CD14-positive monocyte (primary cell): Measurements from ENCODE around the gene TCEAL7. TPM values are rescaled to one million over a fixed set of nuclear protein-coding genes. Genes with fewer than 3 reads are reported as not detected.

ENCODE experiments used
- DNase-seq, 3 donors: peaks; one replicate each; pipeline ENCODE4 v3.0.0-alpha.2; 2011 to 2022
- H2AFZ ChIP-seq: 2 replicates; pipeline ENCODE4 v1.6.0; 2012; ENCODE audit warnings: mild to moderate bottlenecking, low read depth, low read length, inconsistent platforms; ENCODE audit not compliant: insufficient read depth, poor library complexity, severe bottlenecking
- H3K27ac ChIP-seq, 2 donors: 1 replicate in 1 of 2; 2 replicates in 1 of 2; pipeline ENCODE4 v1.5.1; 2012 to 2013; ENCODE audit warnings: low read length in 2 of 2, control low read depth in 1 of 2, inconsistent platforms in 1 of 2, low read depth in 1 of 2, mild to moderate bottlenecking in 1 of 2
- H3K27me3 ChIP-seq, 2 donors: one replicate each; pipeline versions ENCODE4 v1.6.0 to v1.6.1; 2011 to 2013; ENCODE audit warnings: low read length in 2 of 2; ENCODE audit not compliant: control insufficient read depth in 2 of 2, insufficient read depth in 2 of 2
- H3K36me3 ChIP-seq, 2 donors: replicated peaks in 1 of 2; 1 replicate in 1 of 2; 2 replicates in 1 of 2; pipeline versions ENCODE4 v1.5.1 to v1.6.1; 2012 to 2013; ENCODE audit warnings: low read length in 2 of 2, control low read depth in 1 of 2, inconsistent platforms in 1 of 2, mild to moderate bottlenecking in 1 of 2; ENCODE audit not compliant: insufficient read depth in 2 of 2, control insufficient read depth in 1 of 2
- H3K4me1 ChIP-seq, 2 donors: 1 replicate in 1 of 2; 2 replicates in 1 of 2; pipeline versions ENCODE4 v1.5.1 to v1.6.1; 2012 to 2013; ENCODE audit warnings: low read length in 2 of 2, control low read depth in 1 of 2, inconsistent platforms in 1 of 2, mild to moderate bottlenecking in 1 of 2, moderate library complexity in 1 of 2; ENCODE audit not compliant: insufficient read depth in 2 of 2, control insufficient read depth in 1 of 2
- H3K4me2 ChIP-seq: replicated peaks from 2 replicates; pipeline ENCODE3; 2012; ENCODE audit warnings: low read length, moderate library complexity, mild to moderate bottlenecking; ENCODE audit not compliant: poor library complexity, severe bottlenecking; ENCODE audit errors: extremely low read depth
- H3K4me3 ChIP-seq, 3 experiments: fragments of 200-600 bp in 1 of 3; sonication (generic) in 1 of 3; replicated peaks in 1 of 3; 1 replicate in 2 of 3; 2 replicates in 1 of 3; pipeline ENCODE4 v1.5.1; 2011 to 2013; ENCODE audit warnings: low read length in 3 of 3, mild to moderate bottlenecking in 3 of 3, control low read depth in 2 of 3, low read depth in 2 of 3, inconsistent platforms in 1 of 3, moderate library complexity in 1 of 3
- H3K79me2 ChIP-seq: 2 replicates; pipeline ENCODE4 v1.6.0; 2012; ENCODE audit warnings: mild to moderate bottlenecking, control low read depth, inconsistent platforms, low read length, moderate library complexity; ENCODE audit not compliant: insufficient read depth
- H3K9ac ChIP-seq: 2 replicates; pipeline ENCODE4 v1.6.0; 2017; ENCODE audit warnings: low read length, mild to moderate bottlenecking; ENCODE audit not compliant: insufficient read depth, poor library complexity, severe bottlenecking
- H3K9me3 ChIP-seq, 2 donors: replicated peaks in 1 of 2; 1 replicate in 1 of 2; 2 replicates in 1 of 2; pipeline versions ENCODE4 v1.5.1 to v1.6.1; 2012 to 2013; ENCODE audit warnings: low read length in 2 of 2, control low read depth in 1 of 2; ENCODE audit not compliant: control insufficient read depth in 1 of 2, insufficient read depth in 1 of 2
- H4K20me1 ChIP-seq: 2 replicates; pipeline ENCODE4 v1.6.0; 2012; ENCODE audit warnings: mild to moderate bottlenecking, low read length, control low read depth, moderate library complexity; ENCODE audit not compliant: insufficient read depth
- H3K27ac Mint-ChIP-seq, 7 donors: one replicate each; pipeline ENCODE4 v1.8.0; 2020; ENCODE audit warnings: mild to moderate bottlenecking in 7 of 7, mixed read lengths in 7 of 7, moderate library complexity in 6 of 7, inconsistent platforms in 2 of 7
- H3K27me3 Mint-ChIP-seq, 3 donors: one replicate each; pipeline ENCODE4 v1.8.0; 2021 to 2022; ENCODE audit warnings: low read depth in 3 of 3, mild to moderate bottlenecking in 3 of 3, mixed read lengths in 3 of 3, moderate library complexity in 3 of 3, inconsistent platforms in 1 of 3
- H3K36me3 Mint-ChIP-seq, 2 donors: one replicate each; pipeline ENCODE4 v1.8.0; 2020; ENCODE audit warnings: mixed read lengths in 2 of 2, inconsistent platforms in 1 of 2, mild to moderate bottlenecking in 1 of 2
- H3K4me1 Mint-ChIP-seq: one replicate; pipeline ENCODE4 v1.8.0; 2020; ENCODE audit warnings: mild to moderate bottlenecking, mixed read lengths
- H3K4me3 Mint-ChIP-seq, 2 donors: one replicate each; pipeline ENCODE4 v1.8.0; 2020; ENCODE audit warnings: mild to moderate bottlenecking in 2 of 2, mixed read lengths in 2 of 2, moderate library complexity in 1 of 2
- H3K9me3 Mint-ChIP-seq, 7 donors: one replicate each; pipeline ENCODE4 v1.8.0; 2020 to 2022; ENCODE audit warnings: mixed read lengths in 7 of 7, mild to moderate bottlenecking in 6 of 7, moderate library complexity in 6 of 7, inconsistent platforms in 2 of 7
- CTCF ChIP-seq: fragments of 200-600 bp; IDR thresholded peaks from one replicate; pipeline ENCODE4 v1.8.0; 2022; ENCODE audit warnings: antibody characterized with exemption, mild to moderate bottlenecking
- WGBS: methylation state at CpG from one replicate; pipeline ENCODE4 v1.1.5; 2013; ENCODE audit warnings: missing lambda C conversion rate; ENCODE audit not compliant: insufficient coverage; 5-methylcytosine and 5-hydroxymethylcytosine counted together
- intact Hi-C, 2 donors: fragments of 100-400 bp; cut with micrococcal nuclease; formaldehyde crosslinking; loops; one replicate each; pipeline versions ENCODE4 v1.15.0 to v1.15.1; 2023
- polyA plus RNA-seq, 3 donors: library from polyadenylated mRNA; depleted of rRNA in 1 of 3; unstranded in 2 of 3; stranded (reverse) in 1 of 3; fragments of 300-500 nt in 2 of 3; fragments of >200 nt in 1 of 3; fragmentation: Illumina TruSeq in 2 of 3; gene quantifications; 1 replicate in 2 of 3; 2 replicates in 1 of 3; pipeline ENCODE4 v1.2.3, GENCODE V29; 2012 to 2021

Gene TCEAL7
- polyA plus RNA-seq, 3 donors: not detected

- H3K9me3 ChIP-seq: no peaks in the 10 kb centered on the region
- H3K4me3 Mint-ChIP-seq: no peak overlapping the region
- TF ChIP-seq CTCF: no peak
- no peak overlapping the region for H3K4me3 ChIP-seq
- H3K27me3 ChIP-seq: peaks cover 0 to 6% of the 10 kb centered on the region in 2 donors
- H3K4me2 ChIP-seq: no peak overlapping the region
- H3K9me3 Mint-ChIP-seq: no peaks in the 10 kb centered on the region
- H3K27ac Mint-ChIP-seq: no peak overlapping the region
- H3K9ac ChIP-seq: no peak overlapping the region
- H3K4me1 Mint-ChIP-seq: no peaks in the 10 kb centered on the region
- H3K4me1 ChIP-seq: no peaks in the 10 kb centered on the region
- H3K36me3 ChIP-seq: no peaks in the 10 kb centered on the region
- H3K27ac ChIP-seq: no peak overlapping the region
- H3K79me2 ChIP-seq: no peaks in the 10 kb centered on the region
- H4K20me1 ChIP-seq: no peaks in the 10 kb centered on the region
- no CpG with 5 or more reads among the region's 2 CpGs for WGBS
- intact Hi-C loops: loop anchor here (10.0 kb wide), 2 partner anchors 100 to 120 kb away; no protein-coding TSS in a partner anchor
- no peak overlapping the region for H2AFZ ChIP-seq
- no peak for DNase-seq
- H3K27me3 Mint-ChIP-seq: peaks cover 0 to 7% (median 0%) of the 10 kb centered on the region in 3 donors
- no peaks in the 10 kb centered on the region for H3K36me3 Mint-ChIP-seq
These were observed 14.6 kb downstream of the TCEAL7 start for GRCh38 chrX:103344606-103345005.

- TF ChIP-seq CTCF: no peak
- intact Hi-C loops: loop anchor here (10.0 kb wide), 2 partner anchors 97 to 117 kb away; no protein-coding TSS in a partner anchor
- no peak overlapping the region for H3K4me2 ChIP-seq
- H3K4me3 Mint-ChIP-seq: no peak overlapping the region
- H3K4me1 ChIP-seq: no peaks in the 10 kb centered on the region
- H3K79me2 ChIP-seq: no peaks in the 10 kb centered on the region
- no peak overlapping the region for H2AFZ ChIP-seq
- H3K9me3 ChIP-seq: no peaks in the 10 kb centered on the region
- no peaks in the 10 kb centered on the region for H3K4me1 Mint-ChIP-seq
- no peak for DNase-seq
- H3K36me3 Mint-ChIP-seq: no peaks in the 10 kb centered on the region
- no peaks in the 10 kb centered on the region for H4K20me1 ChIP-seq
- no peak overlapping the region for H3K27ac ChIP-seq
- H3K27me3 ChIP-seq: peaks cover 0 to 6% of the 10 kb centered on the region in 2 donors
- no peak overlapping the region for H3K27ac Mint-ChIP-seq
- WGBS: 89% methylated on average over 17 of the region's 29 CpGs
- no peaks in the 10 kb centered on the region for H3K36me3 ChIP-seq
- H3K27me3 Mint-ChIP-seq: peaks cover 0 to 2% (median 0%) of the 10 kb centered on the region in 3 donors
- H3K9me3 Mint-ChIP-seq: no peaks in the 10 kb centered on the region
- no peak overlapping the region for H3K4me3 ChIP-seq
- H3K9ac ChIP-seq: no peak overlapping the region
These were observed 17.8 kb downstream of the TCEAL7 start for GRCh38 chrX:103347682-103348397.
